ENCODE measurements around the gene CTNS.

Gene CTNS

GRCh38 chr17:3626831-3627768 lies 9.5 kb upstream of the CTNS start:
- DNase-seq = no peak

GRCh38 chr17:3627769-3628167 lies 8.8 kb upstream of the CTNS start:
- no peak for DNase-seq

GRCh38 chr17:3630781-3631180 lies 5.8 kb upstream of the CTNS start:
- DNase-seq = no peak

- no peak for DNase-seq
These were observed 4.3 kb upstream of the CTNS start for GRCh38 chr17:3632287-3632686.

- no peak for DNase-seq
These were observed 946 bp upstream of the CTNS start for GRCh38 chr17:3635474-3636153.

GRCh38 chr17:3636908-3637373 lies 381 bp downstream of the CTNS start:
- no peak for DNase-seq

GRCh38 chr17:3639981-3640596 lies 3.5 kb downstream of the CTNS start:
- no peak for DNase-seq

GRCh38 chr17:3641014-3641413 lies 4.5 kb downstream of the CTNS start:
- DNase-seq = no peak

- no peak for DNase-seq
These were observed 5.3 kb downstream of the CTNS start for GRCh38 chr17:3641717-3642486.

- no peak for DNase-seq
These were observed 7.4 kb downstream of the CTNS start for GRCh38 chr17:3643889-3644349.

- no peak for DNase-seq
These were observed 8.8 kb downstream of the CTNS start for GRCh38 chr17:3645310-3645709.

GRCh38 chr17:3647251-3647650 lies 10.7 kb downstream of the CTNS start:
- no peak for DNase-seq

GRCh38 chr17:3647769-3648555 lies 11.4 kb downstream of the CTNS start:
- DNase-seq = peak; percentile 13

- no peak for DNase-seq
These were observed 19.2 kb downstream of the CTNS start for GRCh38 chr17:3655766-3656165.

- DNase-seq = no peak
These were observed 19.8 kb downstream of the CTNS start for GRCh38 chr17:3656353-3656752.

- no peak for DNase-seq
These were observed 20.4 kb downstream of the CTNS start for GRCh38 chr17:3656755-3657587.

- DNase-seq = no peak
These were observed 21.0 kb downstream of the CTNS start for GRCh38 chr17:3657588-3657869.

- DNase-seq = no peak
These were observed 21.6 kb downstream of the CTNS start for GRCh38 chr17:3657874-3658783.

GRCh38 chr17:3658784-3659449 lies 22.4 kb downstream of the CTNS start:
- no peak for DNase-seq

Data from NCI-H1092 (cell line).